GM20000 (cell line): ENCODE data around the gene CDK5RAP2.
"Not testable (repeated sequence)": the region's sequence is repeated elsewhere in the genome, so short reads cannot be mapped to it uniquely, and the experiment has no call there.

ENCODE experiments used
- DNase-seq: peaks from one replicate; pipeline ENCODE4 v3.0.0; 2012; ENCODE audit warnings: low spot score
- TF ChIP-seq, protein P1 (sequence below): IDR thresholded peaks from 2 replicates; pipeline ENCODE4 v1.5.1; 2012; ENCODE audit warnings: mild to moderate bottlenecking, control low read depth; ENCODE audit errors: extremely low read depth, missing control alignments

The CDK5RAP2 gene

DNA sequence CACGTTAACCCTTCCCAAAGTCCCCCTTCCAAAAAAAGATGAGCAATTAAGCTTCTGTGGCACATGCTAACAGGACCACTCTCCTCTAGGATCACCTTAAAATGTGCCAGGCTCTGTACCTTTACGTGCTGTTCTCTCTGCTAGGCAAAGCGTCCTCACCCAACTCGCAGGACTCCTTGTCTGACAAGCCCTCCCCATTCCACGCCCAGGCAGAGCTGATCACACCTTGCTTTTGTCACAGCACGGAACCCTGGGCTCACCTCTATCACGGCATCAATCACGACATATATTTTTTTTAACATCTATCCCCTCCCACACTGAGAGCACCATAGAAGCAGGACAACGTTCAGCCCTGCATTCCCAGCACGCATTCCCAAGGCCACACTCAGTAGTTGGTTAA, 47.1 kb downstream of the CDK5RAP2 start:
- no peak for DNase-seq
- TF ChIP-seq, protein P1, sequence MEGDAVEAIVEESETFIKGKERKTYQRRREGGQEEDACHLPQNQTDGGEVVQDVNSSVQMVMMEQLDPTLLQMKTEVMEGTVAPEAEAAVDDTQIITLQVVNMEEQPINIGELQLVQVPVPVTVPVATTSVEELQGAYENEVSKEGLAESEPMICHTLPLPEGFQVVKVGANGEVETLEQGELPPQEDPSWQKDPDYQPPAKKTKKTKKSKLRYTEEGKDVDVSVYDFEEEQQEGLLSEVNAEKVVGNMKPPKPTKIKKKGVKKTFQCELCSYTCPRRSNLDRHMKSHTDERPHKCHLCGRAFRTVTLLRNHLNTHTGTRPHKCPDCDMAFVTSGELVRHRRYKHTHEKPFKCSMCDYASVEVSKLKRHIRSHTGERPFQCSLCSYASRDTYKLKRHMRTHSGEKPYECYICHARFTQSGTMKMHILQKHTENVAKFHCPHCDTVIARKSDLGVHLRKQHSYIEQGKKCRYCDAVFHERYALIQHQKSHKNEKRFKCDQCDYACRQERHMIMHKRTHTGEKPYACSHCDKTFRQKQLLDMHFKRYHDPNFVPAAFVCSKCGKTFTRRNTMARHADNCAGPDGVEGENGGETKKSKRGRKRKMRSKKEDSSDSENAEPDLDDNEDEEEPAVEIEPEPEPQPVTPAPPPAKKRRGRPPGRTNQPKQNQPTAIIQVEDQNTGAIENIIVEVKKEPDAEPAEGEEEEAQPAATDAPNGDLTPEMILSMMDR = no peak

GRCh38 chr9:120532475-120532874, 47.5 kb downstream of the CDK5RAP2 start:
- TF ChIP-seq, protein P1 = no peak
- no peak for DNase-seq

- DNase-seq = no peak
Measured at GRCh38 chr9:120531683-120532300, 48.2 kb downstream of the CDK5RAP2 start.

DNA sequence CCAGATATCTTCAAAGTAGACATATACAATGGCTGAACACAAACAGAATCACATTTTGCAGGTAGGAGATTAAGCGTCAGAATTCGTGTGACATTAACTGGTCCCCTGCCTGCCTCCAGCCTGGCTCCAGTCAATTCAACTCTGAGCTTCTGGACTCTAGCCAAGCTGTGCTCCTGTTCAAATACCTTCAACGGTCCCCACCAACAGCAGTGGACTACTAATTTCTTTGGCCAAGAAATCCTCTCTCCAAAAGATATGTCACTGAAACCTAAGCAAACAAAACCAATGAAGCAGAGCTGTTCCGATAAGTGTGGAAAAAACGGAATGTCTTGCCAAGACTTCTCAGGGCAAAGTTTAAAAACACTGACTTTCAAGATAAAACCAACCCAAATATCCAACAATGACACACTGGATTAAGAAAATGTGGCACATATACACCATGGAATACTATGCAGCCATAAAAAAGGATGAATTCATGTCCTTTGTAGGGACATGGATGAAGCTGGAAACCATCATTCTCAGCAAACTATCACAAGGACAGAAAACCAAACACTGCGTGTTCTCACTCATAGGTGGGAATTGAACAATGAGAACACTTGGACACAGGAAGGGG, 49.6 kb downstream of the CDK5RAP2 start:
- DNase-seq = not testable (repeated sequence)

More at GRCh38 chr9:120531683-120532300, 48.2 kb downstream of the CDK5RAP2 start:
- TF ChIP-seq, protein P1 = no peak

- DNase-seq = no peak
- TF ChIP-seq, protein P1 = no peak
Measured at GRCh38 chr9:120528829-120529228, 51.1 kb downstream of the CDK5RAP2 start.

DNA sequence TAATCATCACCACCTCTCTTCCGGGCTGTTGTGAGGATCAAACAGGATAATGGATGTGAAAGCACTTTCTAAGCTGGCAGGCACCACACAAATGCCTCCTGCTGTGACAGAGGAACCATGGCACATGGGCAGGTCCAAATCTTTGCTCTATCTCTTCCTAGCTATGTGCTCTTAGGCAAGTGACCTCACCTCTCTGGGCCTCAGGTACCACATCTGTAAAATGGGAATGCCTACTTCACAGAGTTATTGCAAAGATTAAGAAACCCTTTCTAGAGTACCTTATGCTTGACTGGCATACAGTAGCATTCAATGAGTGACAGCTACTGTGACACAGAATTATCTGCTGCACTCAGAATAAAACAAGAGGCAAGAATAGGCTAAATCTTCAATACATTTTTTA, 51.6 kb downstream of the CDK5RAP2 start:
- no peak for DNase-seq
- TF ChIP-seq, protein P1 = no peak

DNA sequence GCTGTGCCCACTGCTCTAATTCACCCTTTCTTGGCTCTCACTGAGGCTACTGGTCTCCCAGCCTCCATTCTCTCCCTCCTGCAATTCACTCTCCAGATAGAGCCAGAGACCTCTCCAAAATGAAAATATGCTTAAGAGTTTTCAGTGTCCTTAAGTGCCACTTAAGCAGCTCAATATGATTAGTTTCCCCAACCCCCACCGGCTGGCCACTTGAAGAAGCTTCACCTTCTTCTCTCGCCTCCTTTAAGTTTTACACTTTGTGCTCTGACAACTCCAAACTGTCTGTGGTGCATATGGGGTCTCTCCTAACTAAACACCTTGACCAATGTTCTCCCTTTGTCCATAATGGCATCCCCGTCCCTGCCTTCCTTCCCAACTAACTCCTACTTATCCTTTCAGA, 53.4 kb downstream of the CDK5RAP2 start:
- TF ChIP-seq, protein P1 = no peak
- no peak for DNase-seq

GRCh38 chr9:120524863-120525262, 55.1 kb downstream of the CDK5RAP2 start:
- TF ChIP-seq, protein P1 = no peak
- no peak for DNase-seq
